Upper lobe of left lung (tissue), 4 donors: ENCODE results near the gene SLCO1B3.

Experiments used
- EP300 ChIP-seq, 4 donors: sonication (generic); formaldehyde crosslinking; IDR thresholded peaks; one replicate each; pipeline ENCODE4 v1.5.1; 2017; ENCODE audit warnings: antibody characterized with exemption in 4 of 4, control low read depth in 2 of 4
- POLR2A ChIP-seq, 4 donors: fragments of 450-650 bp; IDR thresholded peaks; one replicate each; pipeline ENCODE4 v1.5.1; 2016 to 2017; ENCODE audit warnings: antibody characterized with exemption in 4 of 4, mild to moderate bottlenecking in 2 of 4
- POLR2AphosphoS5 ChIP-seq, 2 donors: sonication (generic); formaldehyde crosslinking; IDR thresholded peaks; one replicate each; pipeline ENCODE4 v1.5.1; 2017; ENCODE audit warnings: antibody characterized with exemption in 2 of 2

GRCh38 chr12:20807192-20808080, 3.1 kb upstream of the SLCO1B3 start:
- TF ChIP-seq POLR2AphosphoS5 (IDR thresholded peaks at IDR 0.05): no peak
- TF ChIP-seq EP300 (IDR thresholded peaks at IDR 0.05): no peak
- TF ChIP-seq POLR2A (IDR thresholded peaks at IDR 0.05): no peak
